SK-N-SH (cell line): ENCODE data around the gene PTPRD.

Experiments
- POLR2AphosphoS5 ChIP-seq: IDR thresholded peaks from 2 replicates; pipeline ENCODE4 v1.6.1; 2012; ENCODE audit warnings: low read depth, low read length
- SIN3A ChIP-seq: IDR thresholded peaks from 2 replicates; pipeline ENCODE4 v1.6.1; 2012; ENCODE audit warnings: low read depth, mild to moderate bottlenecking, low read length, moderate library complexity, borderline replicate concordance
- TF ChIP-seq, protein P1 (sequence below): IDR thresholded peaks from 2 replicates; pipeline ENCODE4 v1.4.0; 2012; ENCODE audit warnings: low read depth
- TF ChIP-seq, protein P2 (sequence below): fragments of 200-600 bp; sonication (generic); IDR thresholded peaks from 2 replicates; pipeline ENCODE4 v1.6.1; 2017; ENCODE audit warnings: antibody characterized with exemption, mild to moderate bottlenecking, moderate library complexity

DNA sequence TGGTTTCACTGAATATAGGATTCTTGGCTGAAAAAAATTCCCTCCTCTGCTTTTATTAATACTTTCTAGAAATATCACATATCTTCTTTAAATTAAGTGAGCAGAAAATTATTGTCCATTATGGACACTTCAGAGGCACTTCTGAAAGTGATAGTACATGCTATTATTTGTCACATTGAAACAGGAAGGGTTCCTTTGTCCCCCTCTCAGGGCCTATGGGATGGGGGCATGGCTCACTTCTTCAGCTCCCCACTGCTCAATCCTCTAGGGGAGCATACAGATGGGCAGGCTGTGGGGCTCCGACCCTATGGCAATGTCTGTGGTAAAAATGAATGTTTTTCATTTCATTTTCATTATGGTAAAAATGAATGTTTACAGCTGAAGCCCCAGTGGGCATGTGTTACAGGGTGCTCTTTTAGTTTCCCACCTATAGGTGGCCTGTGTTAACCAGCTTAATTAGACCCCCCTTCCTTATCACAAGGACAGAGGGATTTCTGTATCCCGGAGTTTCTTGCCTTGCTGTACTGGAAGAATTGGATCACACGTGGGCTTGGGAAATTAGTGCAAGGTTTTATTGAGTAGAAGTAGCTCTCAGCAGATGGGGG lies 1225.2 kb downstream of the PTPRD start:
- TF ChIP-seq POLR2AphosphoS5 (no peak), SIN3A (no peak)
- TF ChIP-seq, protein P1, sequence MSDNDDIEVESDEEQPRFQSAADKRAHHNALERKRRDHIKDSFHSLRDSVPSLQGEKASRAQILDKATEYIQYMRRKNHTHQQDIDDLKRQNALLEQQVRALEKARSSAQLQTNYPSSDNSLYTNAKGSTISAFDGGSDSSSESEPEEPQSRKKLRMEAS = no peak
- TF ChIP-seq, protein P2, sequence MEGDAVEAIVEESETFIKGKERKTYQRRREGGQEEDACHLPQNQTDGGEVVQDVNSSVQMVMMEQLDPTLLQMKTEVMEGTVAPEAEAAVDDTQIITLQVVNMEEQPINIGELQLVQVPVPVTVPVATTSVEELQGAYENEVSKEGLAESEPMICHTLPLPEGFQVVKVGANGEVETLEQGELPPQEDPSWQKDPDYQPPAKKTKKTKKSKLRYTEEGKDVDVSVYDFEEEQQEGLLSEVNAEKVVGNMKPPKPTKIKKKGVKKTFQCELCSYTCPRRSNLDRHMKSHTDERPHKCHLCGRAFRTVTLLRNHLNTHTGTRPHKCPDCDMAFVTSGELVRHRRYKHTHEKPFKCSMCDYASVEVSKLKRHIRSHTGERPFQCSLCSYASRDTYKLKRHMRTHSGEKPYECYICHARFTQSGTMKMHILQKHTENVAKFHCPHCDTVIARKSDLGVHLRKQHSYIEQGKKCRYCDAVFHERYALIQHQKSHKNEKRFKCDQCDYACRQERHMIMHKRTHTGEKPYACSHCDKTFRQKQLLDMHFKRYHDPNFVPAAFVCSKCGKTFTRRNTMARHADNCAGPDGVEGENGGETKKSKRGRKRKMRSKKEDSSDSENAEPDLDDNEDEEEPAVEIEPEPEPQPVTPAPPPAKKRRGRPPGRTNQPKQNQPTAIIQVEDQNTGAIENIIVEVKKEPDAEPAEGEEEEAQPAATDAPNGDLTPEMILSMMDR = 0 out of 2 replicates have a peak, but pooled peaks have one; percentile 11
